ENCODE data around the gene SUMO2.

SUMO2 gene

GRCh38 chr17:75130632-75131277 is 52.0 kb downstream of the SUMO2 start:
- H3K79me2 ChIP-seq (ENCODE audit: control insufficient read depth, low read length), result peaks cover 21% of the 10 kb centered on the region
- H3K9me2 ChIP-seq (replicated peaks; ENCODE audit: control insufficient read depth, low read length), result no peaks in the 10 kb centered on the region
- H3K27ac ChIP-seq (ENCODE audit: low read depth, low read length), result peak overlapping the region; percentile 78
- H3F3A ChIP-seq (ENCODE audit: control insufficient read depth, insufficient read depth), result peaks cover 26% of the 10 kb centered on the region
- peaks cover 28% of the 10 kb centered on the region for H3K36me3 ChIP-seq (ENCODE audit: control insufficient read depth, low read length)
- peak overlapping the region; percentile 66 for H3K4me2 ChIP-seq (ENCODE audit: low read length)
- peaks cover 21% of the 10 kb centered on the region for H3K4me1 ChIP-seq (ENCODE audit: control insufficient read depth, low read length)
- TF ChIP-seq CTCF (IDR thresholded peaks at IDR 0.05; ENCODE audit: low read depth, low read length, poor library complexity, severe bottlenecking) (peak; percentile 81), EZH2phosphoT487 (IDR thresholded peaks at IDR 0.05; ENCODE audit: borderline replicate concordance, low read length) (no peak)
- H3K4me3 ChIP-seq (ENCODE audit: low read length), result peak overlapping the region; percentile 93
- H3K27me3 ChIP-seq (ENCODE audit: control insufficient read depth, low read length), result no peaks in the 10 kb centered on the region
- no peaks in the 10 kb centered on the region for H3K9me3 ChIP-seq (ENCODE audit: control insufficient read depth, insufficient read depth, low read length)
- no peaks in the 10 kb centered on the region for H4K20me1 ChIP-seq (ENCODE audit: control insufficient read depth, insufficient read depth, low read depth, low read length)

- no peak for TF ChIP-seq CTCF (IDR thresholded peaks at IDR 0.05; ENCODE audit: low read depth, low read length, poor library complexity, severe bottlenecking)
- no peak for TF ChIP-seq EZH2phosphoT487 (IDR thresholded peaks at IDR 0.05; ENCODE audit: borderline replicate concordance, low read length)
- H3K9me3 ChIP-seq (ENCODE audit: control insufficient read depth, insufficient read depth, low read length), result no peaks in the 10 kb centered on the region
- peaks cover 21% of the 10 kb centered on the region for H3K79me2 ChIP-seq (ENCODE audit: control insufficient read depth, low read length)
- H3K4me2 ChIP-seq (ENCODE audit: low read length), result peak overlapping the region; percentile 66
- no peaks in the 10 kb centered on the region for H4K20me1 ChIP-seq (ENCODE audit: control insufficient read depth, insufficient read depth, low read depth, low read length)
- H3K9me2 ChIP-seq (replicated peaks; ENCODE audit: control insufficient read depth, low read length), result no peaks in the 10 kb centered on the region
- peaks cover 20% of the 10 kb centered on the region for H3F3A ChIP-seq (ENCODE audit: control insufficient read depth, insufficient read depth)
- no peaks in the 10 kb centered on the region for H3K27me3 ChIP-seq (ENCODE audit: control insufficient read depth, low read length)
- H3K36me3 ChIP-seq (ENCODE audit: control insufficient read depth, low read length), result peaks cover 23% of the 10 kb centered on the region
- H3K4me3 ChIP-seq (ENCODE audit: low read length), result peak overlapping the region; percentile 93
- H3K27ac ChIP-seq (ENCODE audit: low read depth, low read length), result no peak overlapping the region
- H3K4me1 ChIP-seq (ENCODE audit: control insufficient read depth, low read length), result peaks cover 24% of the 10 kb centered on the region
These were observed 52.6 kb downstream of the SUMO2 start for GRCh38 chr17:75130059-75130631.

- Histone ChIP-seq H3F3A (ENCODE audit: control insufficient read depth, insufficient read depth) (peaks cover 14% of the 10 kb centered on the region), H3K4me1 (ENCODE audit: control insufficient read depth, low read length) (peaks cover 24% of the 10 kb centered on the region), H3K27me3 (ENCODE audit: control insufficient read depth, low read length) (no peaks in the 10 kb centered on the region), H3K36me3 (ENCODE audit: control insufficient read depth, low read length) (peaks cover 20% of the 10 kb centered on the region), H3K27ac (ENCODE audit: low read depth, low read length) (no peak overlapping the region), H3K9me2 (replicated peaks; ENCODE audit: control insufficient read depth, low read length) (no peaks in the 10 kb centered on the region), H3K4me3 (ENCODE audit: low read length) (no peak overlapping the region), H4K20me1 (ENCODE audit: control insufficient read depth, insufficient read depth, low read depth, low read length) (no peaks in the 10 kb centered on the region), H3K79me2 (ENCODE audit: control insufficient read depth, low read length) (peaks cover 21% of the 10 kb centered on the region), H3K4me2 (ENCODE audit: low read length) (no peak overlapping the region), H3K9me3 (ENCODE audit: control insufficient read depth, insufficient read depth, low read length) (no peaks in the 10 kb centered on the region)
- no peak for TF ChIP-seq CTCF (IDR thresholded peaks at IDR 0.05; ENCODE audit: low read depth, low read length, poor library complexity, severe bottlenecking)
- no peak for TF ChIP-seq EZH2phosphoT487 (IDR thresholded peaks at IDR 0.05; ENCODE audit: borderline replicate concordance, low read length)
These were observed 53.2 kb downstream of the SUMO2 start for GRCh38 chr17:75129576-75129975.

Measured in DOHH2 (cell line).